Neural progenitor cell (in vitro differentiated cells): ENCODE results near the gene RNF157.

Experiments used
- EZH2phosphoT487 ChIP-seq: fragments of 200-600 bp; sonication (generic); IDR thresholded peaks from 2 replicates; pipeline ENCODE4 v1.6.1; 2017; ENCODE audit warnings: antibody characterized with exemption
- TF ChIP-seq, protein P1 (sequence below): fragments of 200-600 bp; sonication (generic); IDR thresholded peaks from 2 replicates; pipeline ENCODE4 v1.5.1; 2017; ENCODE audit warnings: antibody characterized with exemption, mild to moderate bottlenecking

DNA sequence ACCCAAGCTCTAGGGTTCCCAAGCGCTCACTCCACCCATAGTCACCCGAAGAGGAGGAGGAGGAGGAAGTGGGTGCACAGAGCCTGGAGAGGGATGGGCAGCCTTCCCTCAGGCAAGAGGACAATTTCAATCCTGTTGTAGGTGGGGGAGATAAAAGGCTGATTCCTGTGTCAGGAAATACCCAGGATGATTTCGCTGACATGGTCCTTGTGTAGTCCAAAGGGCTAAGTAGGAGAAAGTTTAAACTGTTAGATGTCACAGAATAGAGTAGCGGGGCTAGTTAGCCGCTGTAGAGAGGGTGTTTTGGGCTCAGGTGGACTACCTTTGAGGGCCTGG is 135.4 kb downstream of the RNF157 start:
- TF ChIP-seq, protein P1, sequence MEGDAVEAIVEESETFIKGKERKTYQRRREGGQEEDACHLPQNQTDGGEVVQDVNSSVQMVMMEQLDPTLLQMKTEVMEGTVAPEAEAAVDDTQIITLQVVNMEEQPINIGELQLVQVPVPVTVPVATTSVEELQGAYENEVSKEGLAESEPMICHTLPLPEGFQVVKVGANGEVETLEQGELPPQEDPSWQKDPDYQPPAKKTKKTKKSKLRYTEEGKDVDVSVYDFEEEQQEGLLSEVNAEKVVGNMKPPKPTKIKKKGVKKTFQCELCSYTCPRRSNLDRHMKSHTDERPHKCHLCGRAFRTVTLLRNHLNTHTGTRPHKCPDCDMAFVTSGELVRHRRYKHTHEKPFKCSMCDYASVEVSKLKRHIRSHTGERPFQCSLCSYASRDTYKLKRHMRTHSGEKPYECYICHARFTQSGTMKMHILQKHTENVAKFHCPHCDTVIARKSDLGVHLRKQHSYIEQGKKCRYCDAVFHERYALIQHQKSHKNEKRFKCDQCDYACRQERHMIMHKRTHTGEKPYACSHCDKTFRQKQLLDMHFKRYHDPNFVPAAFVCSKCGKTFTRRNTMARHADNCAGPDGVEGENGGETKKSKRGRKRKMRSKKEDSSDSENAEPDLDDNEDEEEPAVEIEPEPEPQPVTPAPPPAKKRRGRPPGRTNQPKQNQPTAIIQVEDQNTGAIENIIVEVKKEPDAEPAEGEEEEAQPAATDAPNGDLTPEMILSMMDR, result no peak
- TF ChIP-seq EZH2phosphoT487, result no peak
